NCI-H1694 treated with DMSO at 0.1 percent for 48 hours (cell line): ENCODE results near the gene SNRNP27.
"Not testable (repeated sequence)": the region's sequence is repeated elsewhere in the genome, so short reads cannot be mapped to it uniquely, and the experiment has no call there.

Experiments
- DNase-seq: peaks from one replicate; lab custom pipeline; 2025; lab: John Stamatoyannopoulos, UW

SNRNP27 gene

GRCh38 chr2:69893684-69894551 lies at the start of gene SNRNP27:
TSS of gene SNRNP27 (plus strand) at chr2:69893956. CDS start at chr2:69893985, 29 bp downstream.
- peak; percentile 73 for DNase-seq

GRCh38 chr2:69843993-69844392 lies 49.8 kb upstream of the SNRNP27 start:
- no peak for DNase-seq

- no peak for DNase-seq
Observed at GRCh38 chr2:69844560-69844959, 49.2 kb upstream of the SNRNP27 start.

GRCh38 chr2:69846182-69847067 lies 47.3 kb upstream of the SNRNP27 start:
- DNase-seq: no peak

GRCh38 chr2:69847068-69847828 lies 46.5 kb upstream of the SNRNP27 start:
- DNase-seq: no peak

GRCh38 chr2:69848186-69848790 lies 45.5 kb upstream of the SNRNP27 start:
- DNase-seq: no peak

- DNase-seq: no peak
Observed at GRCh38 chr2:69858261-69858660, 35.5 kb upstream of the SNRNP27 start.

GRCh38 chr2:69863298-69863697 lies 30.5 kb upstream of the SNRNP27 start:
- DNase-seq: no peak

- DNase-seq: no peak
Observed at GRCh38 chr2:69888451-69888850, 5.3 kb upstream of the SNRNP27 start.

GRCh38 chr2:69889302-69889701 lies 4.5 kb upstream of the SNRNP27 start:
- no peak for DNase-seq

GRCh38 chr2:69890881-69891280 lies 2.9 kb upstream of the SNRNP27 start:
- DNase-seq: no peak

- DNase-seq: not testable (repeated sequence)
Observed at GRCh38 chr2:69892838-69893424, 825 bp upstream of the SNRNP27 start.

- not testable (repeated sequence) for DNase-seq
Observed at GRCh38 chr2:69894737-69895136, 981 bp downstream of the SNRNP27 start.

GRCh38 chr2:69902213-69902922 lies 8.6 kb downstream of the SNRNP27 start:
- DNase-seq: no peak

- DNase-seq: no peak
Observed at GRCh38 chr2:69907216-69907615, 13.5 kb downstream of the SNRNP27 start.

- peak; percentile 73 for DNase-seq
Observed at GRCh38 chr2:69911985-69912563, 18.3 kb downstream of the SNRNP27 start.

- peak; percentile 100 for DNase-seq
Observed at GRCh38 chr2:69914164-69914949, 20.6 kb downstream of the SNRNP27 start.

- DNase-seq: no peak
Observed at GRCh38 chr2:69914950-69915945, 21.5 kb downstream of the SNRNP27 start, which contains the start of gene MXD1. TSS of gene MXD1 (plus strand) at chr2:69915109. CDS start at chr2:69915331, 222 bp downstream.
